ENCODE results near the gene TMEM43. TPM values are rescaled to one million over a fixed set of nuclear protein-coding genes. Genes with fewer than 3 reads are reported as not detected.

TMEM43 gene
- total RNA-seq, 1 experiment from 2014 or later, result 32.4 TPM

DNA sequence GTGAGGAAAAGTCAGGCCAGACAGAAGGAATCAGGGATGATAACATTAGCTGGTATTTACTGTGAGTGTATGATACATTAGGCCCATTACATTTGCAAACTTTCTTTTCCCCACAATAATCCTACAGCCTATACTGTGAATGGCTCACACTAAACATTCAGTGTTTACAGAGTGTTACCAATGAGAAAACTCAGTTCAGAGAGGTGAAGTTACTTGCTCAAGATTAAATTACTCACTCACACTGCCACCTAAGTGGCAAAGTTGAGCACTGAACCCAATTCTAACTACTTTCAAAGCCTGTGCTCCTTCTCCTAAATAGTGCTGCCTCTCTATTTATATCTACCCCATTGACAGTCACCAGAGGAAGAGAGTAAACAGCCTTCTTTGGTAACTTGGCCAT, 45.0 kb downstream of the TMEM43 start (continued):
- TF ChIP-seq REST (IDR thresholded peaks at IDR 0.05; ENCODE audit: low read depth), result no peak
- no peak for TF ChIP-seq POLR2AphosphoS5 (IDR thresholded peaks at IDR 0.05; ENCODE audit: low read depth, low read length)
- no peak for TF ChIP-seq FOSL1 (IDR thresholded peaks at IDR 0.05; ENCODE audit: low read depth)

GRCh38 chr3:14170531-14171159, 45.8 kb downstream of the TMEM43 start:
- POLR2A ChIA-PET, result no interaction called here
- H3K27ac ChIP-seq (ENCODE audit: low read depth, low read length), result no peak overlapping the region
- DNase-seq (ENCODE audit: low read depth, low spot score), result no peak
- no peak for TF ChIP-seq ZFX (IDR thresholded peaks at IDR 0.05)
- no peak for TF ChIP-seq JUND (IDR thresholded peaks at IDR 0.05)
- no peak for TF ChIP-seq RAD21 (IDR thresholded peaks at IDR 0.05; ENCODE audit: low read depth)
- TF ChIP-seq SRF (IDR thresholded peaks at IDR 0.05; ENCODE audit: low read depth), result no peak
- TF ChIP-seq SP1 (IDR thresholded peaks at IDR 0.05; ENCODE audit: low read depth), result no peak
- TF ChIP-seq SIN3A (IDR thresholded peaks at IDR 0.05; ENCODE audit: low read depth), result no peak
- no peak for TF ChIP-seq CEBPB (IDR thresholded peaks at IDR 0.05; ENCODE audit: low read depth)
- no peak for TF ChIP-seq TCF7L2 (IDR thresholded peaks at IDR 0.05; ENCODE audit: borderline replicate concordance, extremely low read depth, insufficient read depth, insufficient read length)
- TF ChIP-seq, protein P1, sequence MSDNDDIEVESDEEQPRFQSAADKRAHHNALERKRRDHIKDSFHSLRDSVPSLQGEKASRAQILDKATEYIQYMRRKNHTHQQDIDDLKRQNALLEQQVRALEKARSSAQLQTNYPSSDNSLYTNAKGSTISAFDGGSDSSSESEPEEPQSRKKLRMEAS (IDR thresholded peaks at IDR 0.05), result no peak
- no peak for TF ChIP-seq CBX3 (IDR thresholded peaks at IDR 0.05; ENCODE audit: low read depth)
- TF ChIP-seq YY1 (IDR thresholded peaks at IDR 0.05; ENCODE audit: extremely low read depth, insufficient replicate concordance, low read depth, low read length), result no peak
- no peak for TF ChIP-seq ZNF274 (IDR thresholded peaks at IDR 0.05; ENCODE audit: low read depth, low read length)
- no peak for TF ChIP-seq EZH2phosphoT487 (IDR thresholded peaks at IDR 0.05; ENCODE audit: borderline replicate concordance)
- H3K9me2 ChIP-seq (ENCODE audit: insufficient read depth), result no peaks in the 10 kb centered on the region
- intact Hi-C loops (cut with micrococcal nuclease), result no loop called here
- H3K9me3 ChIP-seq (ENCODE audit: control insufficient read depth in 1 of 2, insufficient read depth in 1 of 2, low read depth in 1 of 2, low read length in 2 of 2), result no peaks in the 10 kb centered on the region
- H4K20me1 ChIP-seq (ENCODE audit: insufficient read depth), result no peaks in the 10 kb centered on the region
- H3K9ac ChIP-seq (ENCODE audit: low read length), result no peak overlapping the region
- BruUV-seq (replicated peaks), result no TSS peak
- peaks cover 27% of the 10 kb centered on the region for H3K79me2 ChIP-seq (ENCODE audit: insufficient read depth, low read length)
- RAD21 ChIA-PET (ENCODE audit: low non-redundant PET in 1 of 2, low total read pairs in 2 of 2, uncharacterized antibody in 2 of 2, unreplicated experiment in 2 of 2), result no interaction called here
- H3K27me3 ChIP-seq (ENCODE audit: insufficient read depth, low read length), result no peaks in the 10 kb centered on the region
- peaks cover 31 to 46% of the 10 kb centered on the region in 2 experiments for H3K36me3 ChIP-seq (ENCODE audit: control insufficient read depth in 1 of 2, insufficient read depth in 2 of 2, low read length in 2 of 2)
- H3K4me2 ChIP-seq (ENCODE audit: low read length), result no peak overlapping the region
- H3K4me3 ChIP-seq (replicated peaks in 1 of 2; ENCODE audit: low read depth in 1 of 2, low read length in 2 of 2), result no peak overlapping the region
- no peak overlapping the region for H2AFZ ChIP-seq (ENCODE audit: low read depth, low read length, poor library complexity, severe bottlenecking)
- CTCF ChIA-PET, result no interaction called here
- ATAC-seq, result no peak
- H3K4me1 ChIP-seq (ENCODE audit: control insufficient read depth in 1 of 2, insufficient read depth in 2 of 2, low read length in 2 of 2), result no peaks in the 10 kb centered on the region
